Measurements from ENCODE around the gene RIMS4.

Gene RIMS4

DNA sequence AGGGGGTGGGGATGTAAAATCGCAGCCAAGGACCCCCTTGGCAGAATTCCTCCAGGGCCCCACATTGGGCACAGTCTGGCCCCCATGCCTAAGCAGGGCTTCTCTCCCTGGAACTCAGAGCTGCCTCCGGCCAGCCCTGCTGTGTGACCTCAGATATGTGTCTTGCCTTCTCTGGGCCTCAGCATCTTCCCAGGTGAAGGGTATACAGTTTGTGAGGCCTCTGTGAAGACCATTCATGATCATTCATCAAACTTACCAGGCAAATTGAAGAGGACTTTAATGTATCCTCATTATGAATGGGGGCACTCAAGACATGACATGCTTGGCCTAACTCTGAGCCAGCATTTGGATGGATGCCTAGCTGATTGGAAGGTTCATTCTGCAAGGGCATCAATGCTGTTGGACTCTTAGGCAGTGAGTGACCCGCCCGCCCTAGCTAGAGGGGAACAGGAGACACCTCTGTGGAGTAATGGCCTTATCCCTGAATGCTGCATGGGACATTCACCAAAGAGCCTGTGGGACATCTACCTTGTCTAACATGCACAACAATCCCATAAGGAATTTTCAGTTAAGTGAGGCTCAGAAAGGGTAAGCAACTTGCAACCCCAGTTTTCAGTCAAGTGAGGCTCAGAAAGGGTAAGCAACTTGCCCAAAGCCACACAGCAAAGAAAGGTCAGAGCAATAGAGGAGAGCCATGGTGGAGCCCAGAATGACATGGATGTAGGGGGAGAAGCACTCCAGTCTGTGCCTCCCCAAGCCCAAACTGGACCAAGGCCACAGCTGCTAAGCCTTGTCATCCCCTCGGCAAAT lies 94.6 kb downstream of the RIMS4 start:
- no peak for DNase-seq

DNA sequence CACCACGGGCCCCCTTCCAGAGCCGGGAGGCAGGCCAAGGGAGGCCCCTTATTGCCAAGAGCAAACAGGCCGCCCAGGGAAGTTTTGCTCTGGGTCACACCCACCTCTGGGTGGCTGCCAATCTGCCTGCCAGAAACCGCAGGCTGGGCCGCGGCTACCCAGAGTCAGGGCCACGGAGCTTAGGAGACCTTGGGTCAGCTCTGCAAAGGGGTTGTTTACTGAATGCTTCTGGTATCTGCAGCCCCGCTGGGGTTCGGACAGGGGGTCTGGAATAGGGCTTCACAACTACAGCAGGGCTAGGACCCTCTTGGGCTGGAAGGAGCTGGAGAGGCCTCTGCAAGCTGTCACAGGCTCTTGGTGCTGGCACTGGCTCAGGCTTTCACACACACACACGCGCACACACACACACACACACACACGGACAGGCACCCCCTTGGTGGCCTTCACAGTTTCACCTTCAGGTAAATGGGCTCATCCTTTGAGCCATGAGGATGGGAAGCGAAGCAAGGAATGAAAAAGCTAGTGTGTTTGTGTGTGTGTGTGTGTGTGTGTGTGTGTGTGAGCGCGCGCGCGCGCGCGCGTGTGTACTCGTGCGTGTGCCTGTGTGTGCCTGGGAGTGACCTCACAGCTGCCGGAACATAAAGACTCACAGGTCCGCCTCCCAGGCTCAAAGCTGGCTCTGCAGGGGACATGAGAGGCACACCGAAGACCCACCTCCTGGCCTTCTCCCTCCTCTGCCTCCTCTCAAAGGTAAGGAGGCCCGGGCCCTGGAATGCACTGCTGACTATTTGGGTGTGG lies 95.4 kb downstream of the RIMS4 start, which contains the start of gene CCN5:
Gene CCN5 (plus strand): TSS at position 669 of the 798 bp plus-strand sequence. CDS start 22 bp downstream, at position 691.
- no peak for DNase-seq

DNA sequence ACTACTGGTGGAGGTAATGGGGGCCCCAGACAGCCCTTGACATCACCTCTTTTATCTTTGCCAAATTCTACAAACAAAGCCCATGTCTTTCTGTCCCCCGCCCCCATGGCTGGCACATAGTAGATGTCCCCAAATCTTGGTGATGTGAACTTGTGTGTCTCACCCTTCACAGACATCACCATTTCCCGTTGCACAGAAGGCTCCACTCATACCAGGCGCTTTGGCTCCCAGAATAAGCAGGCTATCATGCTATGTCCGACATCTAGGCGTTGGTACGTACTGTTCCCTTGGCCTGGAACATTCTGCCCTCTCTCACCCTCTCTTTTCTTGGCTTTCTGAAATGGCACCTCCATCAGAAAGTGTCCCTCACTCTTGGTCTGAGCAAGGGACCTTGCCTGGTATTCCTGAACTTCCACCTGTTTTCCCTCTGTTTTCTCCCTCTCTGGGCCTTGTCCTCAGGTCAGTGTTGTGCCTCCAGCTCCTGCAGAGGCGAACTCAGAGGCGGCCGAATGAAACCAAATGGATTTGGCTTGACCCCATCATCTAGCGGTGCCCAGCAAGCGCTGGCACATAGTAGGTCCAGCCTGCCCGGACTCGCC lies 96.1 kb downstream of the RIMS4 start:
- DNase-seq, result no peak

DNA sequence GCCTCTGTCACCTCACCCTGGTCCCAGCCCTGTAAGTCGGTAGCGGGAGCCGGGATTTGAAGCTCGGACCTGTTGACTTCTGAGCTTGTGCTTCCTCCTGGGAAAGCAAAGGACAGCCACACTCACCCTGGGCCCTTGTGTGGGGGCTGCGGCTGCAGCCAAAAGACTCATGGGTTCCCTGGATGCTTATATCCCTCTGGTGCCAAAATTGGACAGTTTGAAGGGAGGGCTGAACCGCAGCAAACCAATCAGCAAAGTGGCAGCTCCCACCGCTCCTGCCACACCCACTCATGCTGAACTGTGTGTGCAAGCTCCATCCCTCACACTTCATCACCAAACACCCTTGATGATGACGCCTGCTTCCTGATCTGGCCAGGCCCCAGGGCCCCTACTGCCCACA lies 99.1 kb downstream of the RIMS4 start:
- no peak for DNase-seq

DNA sequence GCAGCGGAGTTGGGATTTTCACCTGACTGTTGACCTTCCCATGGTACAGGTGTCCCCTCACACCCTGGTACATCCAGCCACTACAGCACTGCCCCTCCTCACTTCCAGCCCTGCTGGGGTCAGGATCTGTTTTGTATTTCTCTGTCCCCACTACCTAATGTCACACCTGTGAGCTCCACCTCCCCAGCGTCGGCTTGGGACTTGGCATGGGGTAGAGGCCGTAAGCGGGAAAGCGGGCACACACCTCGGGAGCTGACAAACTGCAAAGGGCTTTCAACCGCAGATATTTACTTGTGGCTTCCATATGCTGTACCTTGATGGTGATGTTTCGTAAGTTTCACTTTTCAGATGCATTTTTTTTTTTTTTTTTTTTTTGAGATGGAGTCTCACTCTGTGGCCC lies 100.5 kb downstream of the RIMS4 start:
- no peak for DNase-seq

DNA sequence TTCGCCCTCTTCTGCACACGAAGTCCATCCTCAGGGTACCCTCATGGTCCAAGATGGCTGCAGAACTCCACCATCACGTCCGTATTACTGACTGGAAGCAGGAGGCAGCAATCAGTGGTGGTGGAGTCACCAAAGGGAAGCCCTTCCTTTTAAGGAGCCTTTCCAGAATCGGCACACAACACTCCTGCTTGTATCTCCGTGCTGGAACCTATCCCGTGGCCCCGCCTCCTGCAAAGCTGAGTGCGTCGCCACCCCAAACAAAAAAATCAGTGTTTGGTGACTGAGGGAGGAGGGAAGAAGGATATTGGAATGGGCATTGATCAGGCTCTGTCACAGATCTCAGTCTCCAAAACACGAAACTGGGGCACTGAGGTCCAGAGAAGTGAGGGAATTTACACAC lies 101.0 kb downstream of the RIMS4 start:
- DNase-seq, result no peak

DNA sequence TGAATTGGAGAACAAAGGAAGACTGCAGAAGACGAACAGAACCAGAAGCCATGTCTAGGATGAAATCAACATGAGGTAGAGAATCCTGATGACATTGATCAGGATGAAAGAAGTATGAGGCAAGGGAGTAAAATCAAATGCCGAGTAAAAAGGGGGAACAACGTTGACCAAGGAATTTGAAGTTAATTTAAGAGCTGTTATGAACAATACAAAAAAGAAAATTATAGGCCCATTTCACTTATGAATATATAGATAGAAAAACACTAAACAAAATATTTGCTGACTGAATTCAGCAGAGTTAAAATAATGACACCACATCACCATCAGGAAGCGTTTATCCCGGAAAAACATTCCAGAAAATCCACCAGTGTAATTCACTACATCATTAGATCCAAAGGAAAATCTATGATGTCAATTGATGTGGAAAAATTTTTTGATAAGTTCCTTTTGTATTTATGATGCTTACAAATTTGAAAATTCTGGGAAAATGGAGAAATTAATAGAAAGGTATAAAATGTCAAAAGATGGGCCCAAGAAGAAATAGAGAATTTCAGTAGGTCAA lies 103.2 kb downstream of the RIMS4 start:
- DNase-seq, result no peak

DNA sequence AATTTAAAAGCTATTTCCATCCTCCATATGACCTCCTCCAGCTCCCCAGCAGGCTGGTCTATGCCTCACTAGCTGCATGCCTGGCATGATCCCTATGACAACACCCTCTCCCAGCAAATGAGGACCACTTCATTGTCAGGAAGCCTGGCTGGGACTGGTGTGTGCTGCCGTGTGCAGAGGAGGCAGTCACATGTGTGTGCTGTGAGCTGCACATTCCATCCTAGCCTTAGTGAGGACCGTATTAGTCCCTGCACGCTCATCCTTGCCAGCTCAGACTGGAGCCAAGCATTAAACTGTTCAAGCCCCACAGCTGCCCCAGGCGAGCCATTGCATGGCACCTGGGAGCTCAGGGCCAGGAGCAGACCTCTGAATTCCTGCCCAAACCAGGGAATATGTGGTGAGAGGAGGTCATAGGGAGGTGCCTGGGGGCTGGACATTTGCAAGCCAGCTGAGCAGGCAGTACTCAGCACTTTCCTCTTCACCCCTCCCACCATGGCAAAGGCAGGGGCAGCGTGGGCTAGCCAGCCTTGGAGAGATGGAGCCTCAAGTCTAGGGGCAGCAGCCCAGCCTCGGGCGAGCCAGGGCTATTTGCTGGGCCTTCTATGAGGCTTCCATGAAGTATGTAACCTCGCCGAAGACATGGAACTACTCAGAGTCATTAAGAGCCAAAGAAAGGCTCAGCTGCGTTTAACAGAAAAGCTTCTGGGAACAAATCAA lies 103.9 kb downstream of the RIMS4 start:
- no peak for DNase-seq

DNA sequence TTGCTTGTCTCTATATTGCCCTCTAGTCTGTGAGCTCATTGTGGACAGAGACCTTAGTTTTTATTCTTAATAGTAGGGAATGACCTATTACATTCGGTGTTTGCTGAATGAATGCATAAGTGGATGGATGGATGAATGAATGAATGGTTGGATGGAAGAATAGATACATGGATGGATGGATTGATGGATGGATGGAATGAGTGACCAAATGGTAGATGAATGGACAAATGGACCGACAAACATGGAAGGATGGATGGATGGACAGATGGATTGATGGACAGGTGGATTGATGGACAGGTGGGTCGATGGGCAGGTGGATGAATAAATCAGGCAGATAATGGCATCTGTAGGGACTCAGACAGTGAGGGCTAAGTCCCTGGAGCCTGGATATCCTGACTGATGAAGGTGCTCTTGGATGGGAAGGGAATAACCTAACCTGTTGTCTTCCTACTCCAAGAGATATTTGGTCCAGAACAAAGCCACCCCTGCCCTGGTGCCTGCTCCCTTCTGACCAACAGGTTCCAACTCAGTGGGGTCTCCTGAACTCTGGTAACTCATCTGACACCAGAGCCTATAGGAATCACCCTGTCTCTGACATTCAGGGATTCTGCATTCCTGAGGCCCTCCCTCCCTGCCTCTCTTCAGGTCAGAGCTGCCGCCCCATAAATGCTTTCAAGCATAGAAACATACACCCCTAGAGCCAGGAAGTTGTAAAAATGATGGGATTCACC lies 104.8 kb downstream of the RIMS4 start:
- DNase-seq, result no peak

DNA sequence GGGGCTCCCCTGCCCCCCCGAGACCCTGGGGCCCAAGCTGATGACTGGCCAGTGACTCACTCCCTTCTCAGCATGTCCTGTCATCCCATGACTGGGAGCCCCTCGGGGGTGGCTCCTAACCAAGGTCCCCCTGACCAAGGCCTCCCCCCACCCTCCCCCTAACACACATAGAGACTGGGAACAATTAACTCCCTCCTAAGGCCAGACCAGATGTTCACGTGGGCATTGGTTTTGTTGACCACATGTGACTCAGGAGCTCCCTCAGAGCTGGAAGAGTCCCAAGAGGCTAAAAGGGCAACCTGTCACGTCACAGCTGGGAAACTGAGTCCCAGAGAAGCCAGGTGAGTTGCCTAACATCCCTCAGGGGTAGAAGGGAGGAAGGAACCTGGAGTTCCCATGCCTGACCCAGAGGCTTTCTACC lies 105.8 kb downstream of the RIMS4 start:
- no peak for DNase-seq

DNA sequence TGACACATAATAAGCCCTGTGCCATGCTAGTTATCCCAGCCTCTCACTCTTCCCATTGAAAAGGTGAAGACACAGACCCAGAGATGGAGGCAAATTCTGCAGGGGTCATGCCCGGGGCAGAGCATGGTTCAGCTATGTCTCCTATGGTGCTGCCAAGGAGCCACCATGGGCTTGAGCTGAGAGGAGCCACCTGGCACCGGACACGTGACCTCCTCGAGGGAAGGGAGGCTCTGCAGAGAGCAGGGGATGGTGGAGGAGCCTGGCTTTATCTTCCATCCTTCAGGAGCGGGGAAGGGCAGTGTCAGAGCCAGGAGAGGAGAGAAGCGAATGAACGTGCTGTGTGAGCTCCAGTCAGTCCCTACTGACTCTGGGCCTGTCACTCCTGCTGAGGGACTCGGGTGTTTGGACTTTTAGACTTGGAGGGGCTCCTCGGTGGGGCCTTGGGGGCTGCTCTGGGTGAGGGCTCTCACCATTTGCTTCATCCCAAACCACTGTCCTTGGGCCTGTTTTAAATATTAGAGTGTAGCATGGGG lies 106.3 kb downstream of the RIMS4 start:
- no peak for DNase-seq

DNA sequence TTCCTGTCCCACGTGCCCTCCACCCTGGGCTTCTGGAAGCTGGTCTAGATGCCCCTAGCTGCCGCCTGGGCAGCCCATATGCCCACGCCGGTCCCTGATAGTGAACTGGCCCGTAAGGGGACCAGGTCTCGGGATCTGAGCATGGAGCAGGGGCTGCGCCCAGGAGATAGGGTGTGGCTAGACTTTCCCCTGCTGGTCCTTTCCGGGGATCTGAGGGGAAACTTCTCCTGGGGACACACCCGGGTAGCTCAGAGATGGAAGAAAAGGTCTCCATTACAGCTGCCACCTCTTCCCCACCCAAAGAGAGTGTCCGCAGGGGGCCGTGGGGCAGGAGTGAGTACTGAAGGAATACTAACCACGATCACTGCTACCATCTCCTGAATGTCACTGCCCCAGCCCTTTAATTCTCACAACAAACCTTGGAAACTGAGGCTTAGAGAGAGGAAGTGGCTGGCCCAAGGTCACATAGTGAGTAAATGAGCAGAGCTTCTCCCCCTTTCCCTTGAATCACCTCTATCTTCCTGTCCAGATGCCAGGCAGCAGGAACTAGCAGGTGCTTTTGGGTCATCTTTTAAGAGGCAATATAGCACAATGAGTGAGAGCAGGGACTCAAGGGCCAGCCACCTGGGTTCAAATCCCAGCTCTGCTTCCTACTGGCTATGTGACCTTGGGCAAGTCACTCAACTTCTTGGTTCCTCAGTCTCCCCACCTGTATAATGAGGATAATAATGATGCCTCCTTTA lies 107.0 kb downstream of the RIMS4 start:
- no peak for DNase-seq

DNA sequence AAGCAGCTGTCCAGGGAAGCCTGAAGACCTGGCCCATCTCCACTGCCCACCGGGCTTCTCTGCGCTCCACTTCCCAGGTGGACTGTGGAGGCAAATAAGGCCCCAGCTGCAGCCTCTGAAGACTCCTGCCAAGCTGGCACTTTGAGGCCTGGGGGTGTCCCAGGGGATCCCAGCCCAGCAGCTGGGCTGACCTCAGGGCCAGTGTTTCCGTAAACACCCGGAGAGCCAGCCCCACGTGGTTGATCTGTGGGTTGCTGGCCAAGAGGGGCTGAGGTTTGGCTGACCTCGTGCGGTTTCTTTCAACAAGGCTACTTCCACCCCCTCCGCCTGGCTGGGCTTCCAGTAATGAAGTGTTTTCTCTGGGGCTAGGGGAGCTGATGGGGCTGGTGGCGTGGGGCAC lies 107.6 kb downstream of the RIMS4 start:
- DNase-seq, result no peak

DNA sequence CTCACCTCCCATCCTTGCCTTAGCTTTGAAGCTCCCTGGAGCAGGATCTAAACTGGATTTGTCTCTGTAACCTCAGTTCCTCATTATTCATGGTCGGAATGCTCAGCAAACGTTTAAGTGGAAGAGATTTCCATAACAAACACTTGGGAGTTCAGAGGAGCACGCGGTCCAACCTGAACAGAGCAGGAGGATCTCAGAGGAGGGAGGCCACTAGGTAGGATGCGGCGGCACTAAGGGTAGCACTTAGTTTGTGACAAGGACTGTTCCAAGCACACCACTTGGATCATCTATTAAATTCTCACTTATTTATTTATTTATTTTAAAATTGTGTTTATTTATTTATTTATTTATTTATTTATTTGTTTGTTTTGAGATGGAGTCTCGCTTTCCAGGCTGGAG lies 108.5 kb downstream of the RIMS4 start:
- no peak for DNase-seq
